Mesendoderm (in vitro differentiated cells): ENCODE measurements around the gene HSD17B11.

ENCODE experiments used
- DNase-seq: peaks from one replicate; pipeline ENCODE4 v3.0.0; 2013
- H2AK5ac ChIP-seq: 2 replicates; pipeline ENCODE4 v1.6.1; 2013; ENCODE audit warnings: low read length, inconsistent platforms
- H2BK120ac ChIP-seq: 2 replicates; pipeline ENCODE4 v1.6.1; 2013; ENCODE audit warnings: low read depth, mild to moderate bottlenecking, low read length, moderate library complexity, mixed read lengths
- H2BK15ac ChIP-seq: replicated peaks from 2 replicates; pipeline ENCODE4 v1.6.1; 2013; ENCODE audit warnings: low read depth, mild to moderate bottlenecking, moderate library complexity
- H2BK5ac ChIP-seq: 2 replicates; pipeline ENCODE4 v1.6.1; 2013; ENCODE audit warnings: low read length, inconsistent platforms
- H3K18ac ChIP-seq: 2 replicates; pipeline ENCODE4 v1.6.1; 2013; ENCODE audit warnings: mild to moderate bottlenecking, low read length, mixed read lengths
- H3K23ac ChIP-seq: one replicate; pipeline ENCODE4 v1.6.1; 2013; ENCODE audit warnings: low read length
- H3K27ac ChIP-seq: 2 replicates; pipeline ENCODE4 v1.5.1; 2013; ENCODE audit warnings: low read depth, mild to moderate bottlenecking, inconsistent platforms, low read length, moderate library complexity
- H3K27me3 ChIP-seq: 2 replicates; pipeline ENCODE4 v1.6.1; 2013; ENCODE audit warnings: low read length, control low read depth, mild to moderate bottlenecking, inconsistent platforms; ENCODE audit not compliant: insufficient read depth, poor library complexity
- H3K36me3 ChIP-seq: 2 replicates; pipeline ENCODE4 v1.6.1; 2013; ENCODE audit warnings: low read length, inconsistent platforms; ENCODE audit not compliant: control insufficient read depth, insufficient read depth
- H3K4ac ChIP-seq: one replicate; pipeline ENCODE4 v1.6.1; 2013; ENCODE audit warnings: low read depth, mild to moderate bottlenecking, low read length, moderate library complexity
- H3K4me1 ChIP-seq: 2 replicates; pipeline ENCODE4 v1.6.1; 2013; ENCODE audit warnings: low read depth, low read length, inconsistent platforms; ENCODE audit not compliant: control insufficient read depth
- H3K4me2 ChIP-seq: 2 replicates; pipeline ENCODE4 v1.6.1; 2013; ENCODE audit warnings: low read length
- H3K4me3 ChIP-seq: 2 replicates; pipeline ENCODE4 v1.5.1; 2013; ENCODE audit warnings: mild to moderate bottlenecking, low read length
- H3K56ac ChIP-seq: one replicate; pipeline ENCODE4 v1.6.1; 2013; ENCODE audit warnings: low read length
- H3K79me1 ChIP-seq: 2 replicates; pipeline ENCODE4 v1.6.1; 2013; ENCODE audit warnings: low read length, inconsistent platforms
- H3K79me2 ChIP-seq: 2 replicates; pipeline ENCODE4 v1.6.1; 2013; ENCODE audit warnings: mild to moderate bottlenecking, low read length; ENCODE audit not compliant: control insufficient read depth, insufficient read depth
- H3K9ac ChIP-seq: 2 replicates; pipeline ENCODE4 v1.6.1; 2013; ENCODE audit warnings: low read length, inconsistent platforms
- H4K5ac ChIP-seq: one replicate; pipeline ENCODE4 v1.6.1; 2013; ENCODE audit warnings: low read length
- H4K8ac ChIP-seq: one replicate; pipeline ENCODE4 v1.6.1; 2013; ENCODE audit warnings: low read depth, mild to moderate bottlenecking, control low read depth, low read length, moderate library complexity
- WGBS: extraction: QIAGEN DNeasy Blood & Tissue Kit; methylation state at CpG from one replicate; pipeline ENCODE4 v1.1.7; 2013; ENCODE audit warnings: low lambda C conversion rate, missing lambda C conversion rate; ENCODE audit not compliant: insufficient coverage; ENCODE audit errors: extremely low coverage; 5-methylcytosine and 5-hydroxymethylcytosine counted together

The HSD17B11 gene

GRCh38 chr4:87333267-87333666, 57.7 kb downstream of the HSD17B11 start:
- WGBS = no CpG with 5 or more reads among the region's 1 CpG

GRCh38 chr4:87330761-87331160, 60.2 kb downstream of the HSD17B11 start:
- Histone ChIP-seq H3K9ac (no peak overlapping the region), H3K4me1 (no peaks in the 10 kb centered on the region), H2BK5ac (no peak overlapping the region), H3K4ac (no peak overlapping the region), H2AK5ac (no peak overlapping the region), H4K5ac (no peak overlapping the region), H3K23ac (no peak overlapping the region), H2BK120ac (no peak overlapping the region), H3K4me3 (no peak overlapping the region), H3K36me3 (no peaks in the 10 kb centered on the region), H3K4me2 (no peak overlapping the region), H3K18ac (no peak overlapping the region), H3K79me1 (no peaks in the 10 kb centered on the region), H3K79me2 (no peaks in the 10 kb centered on the region), H2BK15ac (no peak overlapping the region), H3K27me3 (no peaks in the 10 kb centered on the region), H3K27ac (no peak overlapping the region), H3K56ac (no peak overlapping the region), H4K8ac (no peak overlapping the region)
- no peak for DNase-seq
- no CpG with 5 or more reads among the region's 4 CpGs for WGBS

More at GRCh38 chr4:87333267-87333666, 57.7 kb downstream of the HSD17B11 start:
- Histone ChIP-seq H3K4me2 (no peak overlapping the region), H3K27me3 (no peaks in the 10 kb centered on the region), H3K4ac (no peak overlapping the region), H3K36me3 (no peaks in the 10 kb centered on the region), H3K27ac (no peak overlapping the region), H3K79me1 (no peaks in the 10 kb centered on the region), H3K4me1 (no peaks in the 10 kb centered on the region), H2BK15ac (no peak overlapping the region), H2BK5ac (no peak overlapping the region), H3K18ac (no peak overlapping the region), H3K56ac (no peak overlapping the region), H2BK120ac (no peak overlapping the region), H3K9ac (no peak overlapping the region), H4K8ac (no peak overlapping the region), H3K4me3 (no peak overlapping the region), H2AK5ac (no peak overlapping the region), H3K23ac (no peak overlapping the region), H3K79me2 (no peaks in the 10 kb centered on the region), H4K5ac (no peak overlapping the region)
- no peak for DNase-seq

DNA sequence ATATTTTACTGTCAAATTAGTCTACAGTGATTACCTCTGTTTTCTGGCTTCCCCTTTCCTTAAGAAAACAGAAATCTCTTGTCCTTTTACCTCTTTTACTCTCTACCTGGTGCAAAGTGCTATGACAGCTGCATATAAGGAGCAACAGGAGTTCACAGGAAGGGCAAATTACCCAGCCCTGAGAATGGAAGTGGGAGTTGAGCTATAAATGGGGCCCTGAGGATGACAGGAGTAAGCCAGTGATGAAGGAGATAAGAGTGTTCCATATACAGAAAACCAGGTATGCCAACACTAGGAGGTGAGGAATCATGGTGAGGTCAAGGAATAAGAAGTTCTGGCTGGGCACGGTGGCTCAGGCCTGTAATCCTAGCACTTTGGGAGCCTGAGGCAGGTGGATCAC, 63.9 kb downstream of the HSD17B11 start:
- H3K23ac ChIP-seq = no peak overlapping the region
- no peaks in the 10 kb centered on the region for H3K27me3 ChIP-seq
- no peak overlapping the region for H2AK5ac ChIP-seq
- H4K8ac ChIP-seq = no peak overlapping the region
- no peak overlapping the region for H4K5ac ChIP-seq
- no peaks in the 10 kb centered on the region for H3K36me3 ChIP-seq
- no peaks in the 10 kb centered on the region for H3K4me1 ChIP-seq
- DNase-seq = no peak
- no peak overlapping the region for H3K27ac ChIP-seq
- no peaks in the 10 kb centered on the region for H3K79me2 ChIP-seq
- no peak overlapping the region for H2BK15ac ChIP-seq
- no peak overlapping the region for H3K4me2 ChIP-seq
- no peak overlapping the region for H2BK5ac ChIP-seq
- H3K4me3 ChIP-seq = no peak overlapping the region
- no peak overlapping the region for H3K56ac ChIP-seq
- H3K18ac ChIP-seq = no peak overlapping the region
- no peak overlapping the region for H2BK120ac ChIP-seq
- H3K9ac ChIP-seq = no peak overlapping the region
- WGBS = no CpG with 5 or more reads among the region's 1 CpG
- no peak overlapping the region for H3K4ac ChIP-seq
- no peaks in the 10 kb centered on the region for H3K79me1 ChIP-seq

- H3K79me1 ChIP-seq = no peaks in the 10 kb centered on the region
- H3K4me1 ChIP-seq = no peaks in the 10 kb centered on the region
- H3K27ac ChIP-seq = no peak overlapping the region
- no peaks in the 10 kb centered on the region for H3K79me2 ChIP-seq
- no peak overlapping the region for H4K8ac ChIP-seq
- no peak overlapping the region for H3K23ac ChIP-seq
- H3K18ac ChIP-seq = no peak overlapping the region
- no peaks in the 10 kb centered on the region for H3K27me3 ChIP-seq
- H2BK5ac ChIP-seq = no peak overlapping the region
- no peak for DNase-seq
- H3K9ac ChIP-seq = no peak overlapping the region
- no peak overlapping the region for H2AK5ac ChIP-seq
- H4K5ac ChIP-seq = no peak overlapping the region
- H2BK15ac ChIP-seq = no peak overlapping the region
- no peak overlapping the region for H3K4me2 ChIP-seq
- H3K56ac ChIP-seq = no peak overlapping the region
- H3K36me3 ChIP-seq = no peaks in the 10 kb centered on the region
- no peak overlapping the region for H2BK120ac ChIP-seq
- H3K4me3 ChIP-seq = no peak overlapping the region
- no CpG with 5 or more reads among the region's 3 CpGs for WGBS
- H3K4ac ChIP-seq = no peak overlapping the region
Measured at GRCh38 chr4:87326460-87326859, 64.5 kb downstream of the HSD17B11 start.

DNA sequence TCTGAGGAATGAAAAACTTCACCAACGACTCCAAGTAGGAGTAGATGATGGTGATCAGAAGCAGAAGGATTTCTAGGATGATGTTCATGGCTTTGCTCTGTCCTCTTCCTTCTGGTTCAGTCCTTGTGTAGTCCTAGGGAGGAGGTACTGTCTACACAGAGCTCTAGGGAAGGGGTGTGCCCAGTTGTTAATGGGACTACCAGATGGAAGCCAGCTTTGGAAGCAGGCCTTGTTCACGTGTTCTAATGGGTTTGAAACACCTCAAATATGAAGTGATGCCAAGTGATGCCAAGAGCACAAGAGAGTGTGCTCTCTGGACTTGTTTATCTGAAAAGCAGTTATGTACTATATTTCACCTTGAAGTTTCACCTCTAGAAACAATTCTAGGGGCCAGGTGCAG, 68.2 kb downstream of the HSD17B11 start, which contains the start of gene HSD17B13:
Gene HSD17B13 (minus strand): TSS at position 129 of the 400 bp plus-strand sequence. CDS start 41 bp downstream, at position 88.
- Histone ChIP-seq H3K27ac (no peak within 1 kb of the TSS), H3K4me1 (no peaks in the 10 kb centered on the region), H3K4me3 (no peak within 1 kb of the TSS), H2AK5ac (no peak within 1 kb of the TSS), H2BK5ac (no peak within 1 kb of the TSS), H3K27me3 (no peaks in the 10 kb centered on the region), H3K79me2 (no peaks in the 10 kb centered on the region), H3K56ac (no peak within 1 kb of the TSS), H3K23ac (no peak within 1 kb of the TSS), H3K79me1 (no peaks in the 10 kb centered on the region), H2BK120ac (no peak within 1 kb of the TSS), H2BK15ac (no peak within 1 kb of the TSS), H4K5ac (no peak within 1 kb of the TSS), H4K8ac (no peak within 1 kb of the TSS), H3K4ac (no peak within 1 kb of the TSS), H3K4me2 (no peak within 1 kb of the TSS), H3K18ac (no peak within 1 kb of the TSS), H3K9ac (no peak within 1 kb of the TSS), H3K36me3 (no peaks in the 10 kb centered on the region)
- no CpG with 5 or more reads among the region's 2 CpGs for WGBS
- no peak for DNase-seq

DNA sequence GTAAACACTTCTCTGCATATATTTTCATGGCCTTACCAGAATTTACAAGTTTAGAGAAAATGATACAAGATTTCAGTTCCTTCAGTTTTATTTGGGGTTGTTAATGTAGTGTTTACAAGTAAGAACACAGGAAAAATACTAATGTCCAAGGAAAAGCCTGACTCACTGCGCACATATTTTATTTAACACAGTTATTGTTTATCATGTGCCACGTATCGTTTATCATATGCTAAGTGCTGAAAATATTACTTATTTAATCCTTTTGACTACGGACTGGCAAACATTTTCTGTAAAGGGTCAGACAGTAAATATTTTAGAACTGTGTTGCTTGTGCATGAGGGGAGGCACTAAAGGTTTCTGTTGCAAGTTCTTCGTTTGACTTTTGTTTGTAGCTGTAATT, 69.1 kb downstream of the HSD17B11 start:
- Histone ChIP-seq H3K56ac (no peak overlapping the region), H3K27me3 (no peaks in the 10 kb centered on the region), H3K18ac (no peak overlapping the region), H3K9ac (no peak overlapping the region), H2BK15ac (no peak overlapping the region), H2BK5ac (no peak overlapping the region), H3K4ac (no peak overlapping the region), H4K8ac (no peak overlapping the region), H3K4me2 (no peak overlapping the region), H3K79me1 (no peaks in the 10 kb centered on the region), H3K4me3 (no peak overlapping the region), H2AK5ac (no peak overlapping the region), H3K27ac (no peak overlapping the region), H4K5ac (no peak overlapping the region), H3K23ac (no peak overlapping the region), H3K79me2 (no peaks in the 10 kb centered on the region), H3K36me3 (no peaks in the 10 kb centered on the region), H2BK120ac (no peak overlapping the region), H3K4me1 (no peaks in the 10 kb centered on the region)
- WGBS = no CpG with 5 or more reads among the region's 5 CpGs
- DNase-seq = no peak
